Measurements from ENCODE around the gene SMURF1.
"Not testable (repeated sequence)": the region's sequence is repeated elsewhere in the genome, so short reads cannot be mapped to it uniquely, and the experiment has no call there.

The SMURF1 gene

GRCh38 chr7:99094401-99094800 is 49.5 kb downstream of the SMURF1 start:
- no peak for DNase-seq

GRCh38 chr7:99092064-99092720 is 51.7 kb downstream of the SMURF1 start:
- no peak for DNase-seq

DNA sequence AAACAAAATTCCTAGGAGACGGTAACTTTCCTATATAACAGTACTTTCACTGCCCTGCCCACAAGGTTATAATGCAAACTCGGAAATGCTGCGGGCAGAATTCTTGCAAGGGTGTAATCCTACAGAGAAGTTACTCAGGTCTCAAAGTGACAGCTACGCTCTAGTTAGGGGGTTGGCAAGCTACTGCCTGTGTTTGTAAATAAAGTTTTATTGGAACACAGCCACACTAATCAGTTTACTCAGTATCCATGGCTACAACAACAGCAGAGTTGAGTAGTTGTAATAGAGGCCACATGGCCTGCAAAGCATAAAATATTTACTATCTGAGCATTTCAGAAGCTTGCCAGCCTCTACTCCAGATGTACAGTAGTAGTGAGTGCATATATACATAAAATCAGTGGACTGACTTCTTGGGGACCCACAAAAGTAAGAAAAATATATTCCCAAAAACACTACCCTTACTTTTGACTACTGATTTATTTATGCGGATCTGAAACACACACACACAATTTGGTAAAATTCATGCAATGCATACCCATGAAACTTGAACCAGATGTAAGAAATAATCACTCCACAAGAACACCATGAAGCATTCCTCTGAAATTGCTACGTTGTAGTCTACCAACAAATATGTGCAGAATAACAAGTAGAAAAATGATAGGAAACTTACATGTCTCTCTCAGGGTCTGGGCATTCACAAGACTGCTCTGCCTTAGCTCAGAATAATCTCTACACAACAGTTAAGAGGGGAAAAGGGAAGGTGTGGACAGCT is 53.0 kb downstream of the SMURF1 start:
- no peak for DNase-seq

GRCh38 chr7:99089914-99090629 is 53.8 kb downstream of the SMURF1 start:
- DNase-seq, result no peak

- no peak for DNase-seq
These were observed 57.0 kb downstream of the SMURF1 start for GRCh38 chr7:99086944-99087343.

GRCh38 chr7:99086532-99086931 is 57.4 kb downstream of the SMURF1 start:
- DNase-seq, result no peak

- DNase-seq, result no peak
These were observed 60.2 kb downstream of the SMURF1 start for GRCh38 chr7:99083733-99084132.

DNA sequence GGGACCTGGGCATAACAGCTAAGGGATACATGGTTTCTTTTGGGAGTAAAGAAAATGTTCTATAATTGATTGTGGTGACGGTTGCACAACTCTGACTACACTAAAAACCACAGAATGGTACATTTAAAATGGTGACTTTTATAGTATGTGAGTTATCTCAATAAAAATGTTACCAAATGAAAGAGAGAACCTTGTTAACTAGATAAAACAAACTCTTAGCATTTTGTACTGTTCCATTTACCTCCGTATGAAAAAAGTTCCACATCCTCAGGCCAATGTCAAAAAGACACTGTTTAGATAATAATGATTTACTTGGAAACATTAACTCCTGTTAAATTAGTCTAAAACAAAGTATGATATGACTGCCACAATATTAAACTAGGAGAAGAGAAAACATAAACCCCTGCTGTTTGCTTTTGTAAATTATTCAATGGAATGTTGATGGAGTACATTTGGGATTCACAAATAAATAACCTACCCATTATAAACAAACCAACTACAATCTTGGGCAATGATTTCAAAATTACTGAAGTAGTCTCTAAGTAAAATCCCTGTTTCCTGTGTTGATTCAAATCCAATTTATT is 60.7 kb downstream of the SMURF1 start:
- DNase-seq, result no peak

- no peak for DNase-seq
These were observed 63.2 kb downstream of the SMURF1 start for GRCh38 chr7:99080679-99081078.

- DNase-seq, result peak; percentile 15
These were observed 64.8 kb downstream of the SMURF1 start for GRCh38 chr7:99079104-99079503.

DNA sequence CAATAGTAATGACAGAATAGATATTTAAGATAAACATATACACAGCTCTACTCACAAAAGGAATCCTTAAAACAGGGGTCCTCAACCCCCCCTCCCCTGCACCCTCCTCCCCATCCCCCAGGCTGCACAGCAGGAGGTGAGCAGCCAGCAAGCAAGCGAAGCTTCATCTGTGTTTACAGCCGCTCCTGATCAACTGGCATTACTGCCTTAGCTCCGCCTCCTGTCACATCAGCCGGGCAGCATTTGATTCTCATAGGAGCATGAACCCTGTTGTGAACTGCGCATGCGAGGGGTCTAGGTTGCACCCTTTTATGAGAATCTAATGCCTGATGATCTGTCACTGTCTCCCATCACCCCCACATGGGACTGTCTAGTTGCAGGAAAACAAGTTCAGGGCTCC is 65.5 kb downstream of the SMURF1 start:
- no peak for DNase-seq

- no peak for DNase-seq
These were observed 67.3 kb downstream of the SMURF1 start for GRCh38 chr7:99076615-99077014.

DNA sequence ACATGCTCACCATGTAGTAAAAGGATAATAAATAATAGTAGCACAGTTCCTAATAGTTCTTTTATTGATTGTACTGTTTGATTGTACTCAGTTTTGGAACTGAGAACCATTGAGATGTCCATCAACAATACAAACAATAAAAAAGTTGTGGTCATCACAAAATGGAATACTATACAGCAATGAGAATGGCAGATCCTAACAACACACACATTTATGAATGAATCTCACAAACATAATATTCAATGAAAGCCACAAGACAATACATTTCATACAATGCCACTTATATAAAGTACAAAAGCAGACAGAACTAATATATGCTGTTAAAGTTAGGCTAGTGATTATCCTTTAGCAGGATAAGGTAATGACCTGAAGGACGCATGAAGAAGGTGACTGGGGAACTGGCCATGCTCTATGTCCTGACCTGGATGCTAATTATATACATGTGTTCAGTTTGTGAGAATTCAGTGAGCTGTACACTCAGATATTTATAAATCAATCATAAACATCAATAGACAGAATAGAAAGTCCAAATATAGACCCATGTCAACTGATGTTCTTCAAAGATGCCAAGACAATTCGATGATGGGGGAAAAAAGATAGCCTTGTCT is 70.0 kb downstream of the SMURF1 start:
- DNase-seq, result no peak

- DNase-seq, result no peak
These were observed 71.8 kb downstream of the SMURF1 start for GRCh38 chr7:99072126-99072525.

DNA sequence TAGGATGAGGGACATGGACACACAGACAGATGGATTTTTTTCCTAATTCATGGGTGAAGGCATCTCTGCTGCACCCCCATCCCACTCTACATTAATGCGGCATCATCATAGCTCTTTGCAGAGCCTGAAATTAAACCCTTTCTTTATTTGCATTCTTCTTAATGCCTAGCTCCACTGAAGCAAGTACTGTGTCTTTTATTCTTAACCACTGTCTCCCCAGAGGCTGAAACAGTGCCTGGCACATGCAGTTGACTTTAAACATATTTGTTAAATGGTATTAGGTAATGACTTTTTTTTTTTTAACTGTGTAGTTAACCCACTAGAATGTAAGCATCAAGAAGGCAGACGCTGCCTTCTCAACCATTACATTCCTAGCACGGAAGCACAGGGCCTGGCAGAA is 73.5 kb downstream of the SMURF1 start:
- no peak for DNase-seq

DNA sequence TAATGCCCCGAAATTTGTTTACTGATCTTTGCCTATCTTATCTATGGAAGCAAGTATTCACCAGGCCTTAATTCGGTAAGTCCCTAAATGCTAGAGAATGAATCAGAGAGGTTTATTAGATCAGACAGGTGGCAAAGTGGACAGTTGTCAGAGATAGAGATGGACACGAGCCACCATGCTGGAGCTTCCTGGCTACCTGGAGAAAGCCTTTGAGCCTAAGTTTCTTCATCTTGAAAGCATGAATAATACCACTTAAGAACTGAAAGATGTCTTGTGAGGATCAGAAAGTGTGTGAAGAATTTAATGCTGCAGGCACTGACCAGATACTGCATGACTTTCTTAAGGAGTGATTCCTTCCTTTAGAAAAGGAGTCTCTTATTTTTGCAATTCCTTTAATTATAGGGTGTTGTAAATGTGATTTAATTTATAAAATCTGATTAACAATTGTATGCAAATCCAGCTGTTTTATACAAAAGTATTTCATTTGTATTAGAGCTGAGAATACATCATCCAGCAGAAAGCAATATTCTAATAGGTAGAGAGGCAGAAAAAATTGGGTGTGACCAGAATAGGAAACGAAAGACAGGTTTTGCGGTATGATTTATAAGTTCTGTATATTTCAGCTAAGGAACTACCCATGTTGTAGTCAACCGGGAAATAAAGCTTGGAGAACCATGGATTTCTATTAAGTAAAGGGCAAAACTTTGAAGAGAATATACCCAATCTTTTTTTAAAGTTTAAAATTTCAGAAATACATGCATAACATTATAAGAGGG is 82.7 kb downstream of the SMURF1 start:
- DNase-seq, result no peak

DNA sequence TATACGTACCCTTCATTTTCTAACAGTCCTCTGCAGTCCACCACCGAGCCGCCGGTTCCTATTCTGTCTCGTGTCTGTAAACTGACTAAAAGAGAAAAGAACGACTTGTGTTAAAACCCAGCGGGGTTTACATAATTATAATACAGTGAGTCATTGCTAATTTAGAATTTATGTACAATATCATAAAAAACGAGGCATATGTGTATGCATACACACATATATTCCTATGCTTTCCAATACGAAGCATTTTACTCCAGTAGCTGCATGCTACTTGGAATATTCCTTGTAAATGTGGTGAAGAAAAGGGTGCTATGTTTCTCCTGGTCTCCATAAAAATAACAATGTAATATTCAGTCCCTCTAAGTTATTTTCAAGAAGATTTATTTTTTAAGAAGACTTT is 89.1 kb downstream of the SMURF1 start:
- no peak for DNase-seq

- DNase-seq, result no peak
These were observed 92.9 kb downstream of the SMURF1 start for GRCh38 chr7:99050971-99051370.

DNA sequence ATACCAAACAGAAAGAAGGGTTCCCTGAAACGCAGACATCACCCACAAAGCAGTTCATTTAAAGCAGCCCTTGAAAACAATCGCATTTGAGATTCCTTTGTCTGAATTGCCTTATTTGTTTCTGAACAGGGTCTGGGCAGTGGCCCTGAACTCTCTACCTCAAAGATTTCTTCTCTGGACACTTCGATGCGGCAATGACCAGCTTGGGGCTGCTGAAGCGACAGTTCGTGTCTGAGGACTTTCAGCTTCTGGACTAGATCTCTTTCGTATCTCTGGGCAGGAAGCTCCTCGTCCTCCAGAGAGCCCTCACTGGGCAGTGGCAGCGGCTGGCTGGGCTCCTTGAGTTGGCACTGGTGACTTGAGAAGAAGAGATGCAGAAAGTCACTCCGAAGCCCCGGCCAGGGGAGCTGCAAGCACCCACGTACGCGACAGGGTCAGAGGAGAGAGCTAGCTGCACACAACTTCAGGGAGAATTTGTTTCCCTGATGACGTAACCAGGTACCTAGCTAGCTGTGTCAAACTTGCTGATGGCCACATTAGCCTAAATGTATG is 96.3 kb downstream of the SMURF1 start:
- DNase-seq, result no peak

- DNase-seq, result no peak
These were observed 97.2 kb downstream of the SMURF1 start for GRCh38 chr7:99046722-99047121.

DNA sequence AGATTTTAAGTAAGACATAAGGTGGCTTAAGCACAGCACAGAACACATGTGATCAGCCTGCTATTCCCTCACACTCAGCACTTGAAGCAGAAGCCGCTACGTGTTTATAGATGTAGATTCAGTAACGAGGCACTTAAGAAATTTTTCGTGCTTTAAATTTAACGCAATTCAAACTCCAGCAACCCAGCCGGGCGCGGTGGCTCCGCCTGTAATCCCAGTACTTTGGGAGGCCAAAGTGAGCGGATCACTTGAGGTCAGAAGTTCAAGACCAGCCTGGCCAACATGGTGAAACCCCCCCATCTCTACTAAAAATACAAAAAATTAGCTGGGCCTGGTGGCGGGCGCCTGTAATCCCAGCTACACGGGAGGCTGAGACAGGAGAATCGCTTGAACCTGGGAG is 97.6 kb downstream of the SMURF1 start:
- DNase-seq, result not testable (repeated sequence)

- not testable (repeated sequence) for DNase-seq
These were observed 99.0 kb downstream of the SMURF1 start for GRCh38 chr7:99044858-99045257.

Measured in NCI-H510A treated with DMSO at 0.1 percent for 48 hours (cell line).